ENCODE measurements around the gene PI4K2B. TPM values are rescaled to one million over a fixed set of nuclear protein-coding genes. Genes with fewer than 3 reads are reported as not detected.
"Not testable (repeated sequence)": the region's sequence is repeated elsewhere in the genome, so short reads cannot be mapped to it uniquely, and the experiment has no call there.

The PI4K2B gene
- polyA plus RNA-seq, 1 experiment, result 11.8 TPM

DNA sequence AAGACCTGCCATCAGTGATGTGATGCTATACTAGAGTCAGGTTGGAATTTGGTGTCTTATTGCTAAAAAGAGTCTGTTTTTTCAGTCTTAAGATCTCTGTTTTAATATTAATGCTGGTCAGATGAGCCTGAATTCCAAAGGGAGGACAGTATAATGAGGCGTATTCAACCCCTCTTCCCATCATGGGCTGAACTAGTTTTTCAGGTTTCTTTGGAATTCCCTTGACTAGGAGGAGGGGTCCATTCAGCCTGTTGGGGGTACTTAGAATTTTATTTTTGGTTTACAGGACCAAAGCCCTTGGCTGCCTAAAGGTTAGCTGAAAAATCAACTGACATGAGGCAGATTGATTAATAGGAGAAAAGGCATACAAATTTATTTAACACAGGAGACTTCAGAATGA lies 24.1 kb upstream of the PI4K2B start:
- ChIA-PET CTCF (no interaction called here), POLR2A (no interaction called here)
- TF ChIP-seq, protein P1, sequence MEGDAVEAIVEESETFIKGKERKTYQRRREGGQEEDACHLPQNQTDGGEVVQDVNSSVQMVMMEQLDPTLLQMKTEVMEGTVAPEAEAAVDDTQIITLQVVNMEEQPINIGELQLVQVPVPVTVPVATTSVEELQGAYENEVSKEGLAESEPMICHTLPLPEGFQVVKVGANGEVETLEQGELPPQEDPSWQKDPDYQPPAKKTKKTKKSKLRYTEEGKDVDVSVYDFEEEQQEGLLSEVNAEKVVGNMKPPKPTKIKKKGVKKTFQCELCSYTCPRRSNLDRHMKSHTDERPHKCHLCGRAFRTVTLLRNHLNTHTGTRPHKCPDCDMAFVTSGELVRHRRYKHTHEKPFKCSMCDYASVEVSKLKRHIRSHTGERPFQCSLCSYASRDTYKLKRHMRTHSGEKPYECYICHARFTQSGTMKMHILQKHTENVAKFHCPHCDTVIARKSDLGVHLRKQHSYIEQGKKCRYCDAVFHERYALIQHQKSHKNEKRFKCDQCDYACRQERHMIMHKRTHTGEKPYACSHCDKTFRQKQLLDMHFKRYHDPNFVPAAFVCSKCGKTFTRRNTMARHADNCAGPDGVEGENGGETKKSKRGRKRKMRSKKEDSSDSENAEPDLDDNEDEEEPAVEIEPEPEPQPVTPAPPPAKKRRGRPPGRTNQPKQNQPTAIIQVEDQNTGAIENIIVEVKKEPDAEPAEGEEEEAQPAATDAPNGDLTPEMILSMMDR (IDR thresholded peaks at IDR 0.05; ENCODE audit: low read depth, low read length), result no peak
- Histone ChIP-seq H3K4me3 (ENCODE audit: low read depth, low read length) (no peak overlapping the region), H3K27me3 (ENCODE audit: control insufficient read depth, insufficient read depth, low read length) (peaks cover 9% of the 10 kb centered on the region), H3K27ac (ENCODE audit: low read depth, low read length) (no peak overlapping the region), H3K9me3 (ENCODE audit: control insufficient read depth, insufficient read depth, low read length) (no peaks in the 10 kb centered on the region)
- DNase-seq (ENCODE audit: low read depth, low spot score), result no peak

DNA sequence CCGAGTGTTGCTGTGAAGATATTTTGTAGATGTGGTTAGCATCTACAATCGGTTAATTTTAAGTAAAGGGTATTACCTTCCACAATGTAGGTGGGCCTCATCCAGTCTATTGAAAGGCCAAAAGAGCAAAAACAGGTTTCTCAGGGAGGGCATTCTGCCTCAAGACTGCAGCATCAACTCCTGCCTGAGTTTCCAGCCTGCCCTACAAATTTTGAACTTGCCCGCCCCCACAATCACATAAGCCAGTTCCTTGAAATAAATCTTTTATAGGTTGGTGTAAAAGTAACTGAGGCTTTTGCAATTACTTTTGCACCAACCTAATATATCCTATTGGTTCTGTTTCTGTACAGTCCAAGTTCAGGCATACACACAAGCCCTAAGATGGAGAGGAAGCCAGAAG lies 22.1 kb upstream of the PI4K2B start:
- ChIA-PET CTCF (no interaction called here), POLR2A (no interaction called here)
- H3K4me3 ChIP-seq (ENCODE audit: low read depth, low read length), result no peak overlapping the region
- H3K27me3 ChIP-seq (ENCODE audit: control insufficient read depth, insufficient read depth, low read length), result peaks cover 4% of the 10 kb centered on the region
- DNase-seq (ENCODE audit: low read depth, low spot score), result no peak
- H3K9me3 ChIP-seq (ENCODE audit: control insufficient read depth, insufficient read depth, low read length), result no peaks in the 10 kb centered on the region
- TF ChIP-seq, protein P1 (IDR thresholded peaks at IDR 0.05; ENCODE audit: low read depth, low read length), result no peak
- H3K27ac ChIP-seq (ENCODE audit: low read depth, low read length), result no peak overlapping the region

DNA sequence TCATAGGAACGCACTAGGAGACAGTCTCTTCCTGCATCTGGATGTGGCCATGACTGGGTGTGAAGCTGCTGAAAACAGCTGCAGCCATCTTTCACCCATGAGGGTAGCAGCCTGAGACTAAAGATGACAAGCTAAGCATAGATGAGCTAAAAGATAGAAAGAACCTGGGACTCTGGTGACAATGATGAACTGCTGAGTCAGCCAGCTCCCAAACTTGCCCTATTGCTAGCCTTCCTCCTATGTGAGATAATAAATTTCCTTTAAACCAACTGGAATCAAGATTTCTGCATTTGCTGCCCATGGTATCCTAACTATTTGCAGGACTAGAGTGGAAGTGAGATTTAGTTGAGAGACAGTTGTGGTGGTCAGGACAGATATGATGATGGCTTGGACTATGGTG lies 21.0 kb upstream of the PI4K2B start:
- no peak for DNase-seq (ENCODE audit: low read depth, low spot score)
- no peak overlapping the region for H3K27ac ChIP-seq (ENCODE audit: low read depth, low read length)
- CTCF ChIA-PET, result interaction anchor here (0.6 kb wide), 1 partner anchor 100 kb away, joined by 3 read pairs; the partner anchor contains the start of gene ZCCHC4
- peaks cover 2% of the 10 kb centered on the region for H3K27me3 ChIP-seq (ENCODE audit: control insufficient read depth, insufficient read depth, low read length)
- TF ChIP-seq, protein P1 (IDR thresholded peaks at IDR 0.05; ENCODE audit: low read depth, low read length), result no peak
- no peak overlapping the region for H3K4me3 ChIP-seq (ENCODE audit: low read depth, low read length)
- POLR2A ChIA-PET, result no interaction called here
- no peaks in the 10 kb centered on the region for H3K9me3 ChIP-seq (ENCODE audit: control insufficient read depth, insufficient read depth, low read length)

DNA sequence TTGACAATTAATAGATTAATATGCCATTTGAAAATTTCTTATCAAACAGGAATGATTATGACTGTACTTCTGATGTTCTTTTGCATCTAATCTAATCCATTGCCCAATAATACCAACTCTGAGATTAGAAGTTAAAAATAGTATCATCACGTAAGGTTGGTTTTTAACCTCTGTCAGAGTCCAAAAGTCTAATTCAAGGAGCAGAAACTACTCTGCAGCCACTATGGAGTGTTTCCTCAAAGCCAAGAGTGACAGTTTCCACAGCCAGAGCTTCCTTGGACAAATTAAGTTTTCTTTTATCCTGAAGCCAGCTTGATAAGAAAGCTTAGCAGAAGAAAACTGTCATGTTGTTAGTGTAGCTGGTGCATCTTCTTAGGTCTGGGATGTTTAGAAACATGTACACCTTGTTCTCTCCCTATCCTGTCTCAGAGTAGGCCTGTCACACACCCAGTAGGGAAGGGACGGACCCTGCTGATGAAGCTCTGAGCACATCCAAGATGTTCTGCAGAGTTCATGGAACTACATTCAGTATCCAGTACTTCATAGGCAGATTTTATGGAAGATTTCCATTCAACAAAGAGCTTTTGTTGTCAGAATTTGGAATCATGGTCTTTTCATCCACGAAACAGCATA lies 20.4 kb upstream of the PI4K2B start:
- POLR2A ChIA-PET, result no interaction called here
- CTCF ChIA-PET, result interaction anchor here (0.8 to 1.2 kb wide), 2 partner anchors 69 to 99 kb away, joined by 3 read pairs; partner anchors contain the start of gene ZCCHC4
- Histone ChIP-seq H3K27me3 (ENCODE audit: control insufficient read depth, insufficient read depth, low read length) (no peaks in the 10 kb centered on the region), H3K4me3 (ENCODE audit: low read depth, low read length) (no peak overlapping the region), H3K9me3 (ENCODE audit: control insufficient read depth, insufficient read depth, low read length) (no peaks in the 10 kb centered on the region), H3K27ac (ENCODE audit: low read depth, low read length) (no peak overlapping the region)
- DNase-seq (ENCODE audit: low read depth, low spot score), result no peak
- TF ChIP-seq, protein P1 (IDR thresholded peaks at IDR 0.05; ENCODE audit: low read depth, low read length), result no peak

DNA sequence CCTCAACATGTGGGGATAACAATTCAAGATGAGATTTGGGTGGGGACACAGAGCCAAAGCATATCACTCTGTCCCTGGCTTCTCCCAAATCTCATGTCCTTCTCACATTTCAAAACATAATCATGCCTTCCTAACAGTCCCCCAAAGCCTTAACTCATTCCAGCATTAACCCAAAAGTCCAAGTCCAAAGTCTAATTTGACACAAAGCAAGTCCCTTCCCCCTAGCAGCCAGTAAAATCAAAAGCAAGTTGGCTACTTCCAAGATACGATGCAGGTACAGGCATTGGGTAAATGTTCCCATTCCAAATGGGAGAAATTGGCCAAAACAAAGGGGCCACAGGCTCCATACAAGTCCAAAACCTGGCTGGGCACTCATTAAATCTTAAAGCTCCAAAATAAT lies 19.1 kb upstream of the PI4K2B start:
- H3K9me3 ChIP-seq (ENCODE audit: control insufficient read depth, insufficient read depth, low read length); POLR2A ChIA-PET; DNase-seq (ENCODE audit: low read depth, low spot score); H3K27ac ChIP-seq (ENCODE audit: low read depth, low read length); CTCF ChIA-PET; H3K27me3 ChIP-seq (ENCODE audit: control insufficient read depth, insufficient read depth, low read length); H3K4me3 ChIP-seq (ENCODE audit: low read depth, low read length): not testable (repeated sequence)
